ENCODE results near the gene FAM181A. TPM values are rescaled to one million over a fixed set of nuclear protein-coding genes. Genes with fewer than 3 reads are reported as not detected.

Gene FAM181A
- total RNA-seq, 1 donor from 2014 or later, result not detected

DNA sequence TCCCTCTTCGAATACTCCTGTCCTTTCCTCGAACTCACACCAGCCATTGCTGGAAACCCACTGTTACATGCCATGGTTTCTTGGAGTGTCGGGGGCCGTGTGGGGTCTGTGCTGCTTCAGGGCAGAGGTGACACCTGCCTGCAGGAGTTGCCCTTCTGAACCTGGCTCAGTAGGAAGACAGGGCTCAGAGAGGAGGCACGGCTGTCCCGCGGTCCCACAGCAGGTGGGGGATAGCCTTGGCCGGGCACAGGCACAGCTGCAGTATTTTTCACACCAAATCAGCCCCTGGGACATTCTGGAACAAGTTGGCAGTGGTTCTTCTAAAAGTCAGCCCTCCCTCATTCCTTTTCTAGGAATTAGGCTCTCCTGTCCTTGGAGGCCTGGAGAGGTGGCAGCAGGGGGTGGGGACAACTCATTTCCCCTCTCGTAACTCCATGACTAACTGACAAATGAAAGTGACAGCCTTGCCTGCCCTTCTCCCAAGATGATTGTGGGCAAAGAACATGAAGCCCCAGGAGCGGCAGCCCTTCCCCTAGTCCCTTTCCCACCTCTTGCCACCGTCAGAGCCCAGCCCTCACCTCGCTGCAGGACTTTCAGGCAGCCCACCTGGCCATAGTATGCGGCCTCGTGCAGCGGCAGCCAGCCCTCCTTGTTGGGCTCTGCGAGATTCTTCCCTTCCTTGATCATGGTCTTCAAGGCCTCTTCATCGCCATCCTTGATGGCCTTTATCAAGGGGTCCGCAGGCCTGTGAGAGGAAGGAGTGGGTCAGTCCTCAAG is 26.8 kb downstream of the FAM181A start:
- no peaks in the 10 kb centered on the region for H3K27me3 ChIP-seq (ENCODE audit: control insufficient read depth, insufficient read depth, low read length)
- TF ChIP-seq, protein P1, sequence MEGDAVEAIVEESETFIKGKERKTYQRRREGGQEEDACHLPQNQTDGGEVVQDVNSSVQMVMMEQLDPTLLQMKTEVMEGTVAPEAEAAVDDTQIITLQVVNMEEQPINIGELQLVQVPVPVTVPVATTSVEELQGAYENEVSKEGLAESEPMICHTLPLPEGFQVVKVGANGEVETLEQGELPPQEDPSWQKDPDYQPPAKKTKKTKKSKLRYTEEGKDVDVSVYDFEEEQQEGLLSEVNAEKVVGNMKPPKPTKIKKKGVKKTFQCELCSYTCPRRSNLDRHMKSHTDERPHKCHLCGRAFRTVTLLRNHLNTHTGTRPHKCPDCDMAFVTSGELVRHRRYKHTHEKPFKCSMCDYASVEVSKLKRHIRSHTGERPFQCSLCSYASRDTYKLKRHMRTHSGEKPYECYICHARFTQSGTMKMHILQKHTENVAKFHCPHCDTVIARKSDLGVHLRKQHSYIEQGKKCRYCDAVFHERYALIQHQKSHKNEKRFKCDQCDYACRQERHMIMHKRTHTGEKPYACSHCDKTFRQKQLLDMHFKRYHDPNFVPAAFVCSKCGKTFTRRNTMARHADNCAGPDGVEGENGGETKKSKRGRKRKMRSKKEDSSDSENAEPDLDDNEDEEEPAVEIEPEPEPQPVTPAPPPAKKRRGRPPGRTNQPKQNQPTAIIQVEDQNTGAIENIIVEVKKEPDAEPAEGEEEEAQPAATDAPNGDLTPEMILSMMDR (IDR thresholded peaks at IDR 0.05; ENCODE audit: insufficient read depth, low read length, poor library complexity, severe bottlenecking), result no peak
- no peak for DNase-seq (ENCODE audit: low read depth)
- no peak overlapping the region for H3K4me3 ChIP-seq (ENCODE audit: low read depth, low read length)
- no peaks in the 10 kb centered on the region for H3K36me3 ChIP-seq (ENCODE audit: control insufficient read depth, insufficient read depth, low read length)

DNA sequence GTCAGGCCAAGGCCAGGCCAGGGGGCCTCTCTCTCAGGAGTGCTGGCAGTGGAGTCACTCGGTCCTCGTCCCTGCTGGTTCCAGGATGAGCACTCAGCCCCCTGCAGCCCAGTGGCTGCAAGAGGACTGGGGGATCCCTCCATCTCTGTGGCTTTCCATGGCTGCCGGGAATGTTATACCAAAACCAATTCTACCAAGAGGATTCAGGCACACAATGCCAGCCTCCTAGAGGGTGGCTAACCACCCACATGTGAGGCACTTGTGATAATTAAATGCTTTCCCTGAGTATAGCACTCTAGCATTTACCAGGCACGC is 27.3 kb downstream of the FAM181A start:
- Histone ChIP-seq H3K4me3 (ENCODE audit: low read depth, low read length) (no peak overlapping the region), H3K27me3 (ENCODE audit: control insufficient read depth, insufficient read depth, low read length) (no peaks in the 10 kb centered on the region), H3K36me3 (ENCODE audit: control insufficient read depth, insufficient read depth, low read length) (no peaks in the 10 kb centered on the region)
- DNase-seq (ENCODE audit: low read depth), result no peak
- TF ChIP-seq, protein P1 (IDR thresholded peaks at IDR 0.05; ENCODE audit: insufficient read depth, low read length, poor library complexity, severe bottlenecking), result no peak

DNA sequence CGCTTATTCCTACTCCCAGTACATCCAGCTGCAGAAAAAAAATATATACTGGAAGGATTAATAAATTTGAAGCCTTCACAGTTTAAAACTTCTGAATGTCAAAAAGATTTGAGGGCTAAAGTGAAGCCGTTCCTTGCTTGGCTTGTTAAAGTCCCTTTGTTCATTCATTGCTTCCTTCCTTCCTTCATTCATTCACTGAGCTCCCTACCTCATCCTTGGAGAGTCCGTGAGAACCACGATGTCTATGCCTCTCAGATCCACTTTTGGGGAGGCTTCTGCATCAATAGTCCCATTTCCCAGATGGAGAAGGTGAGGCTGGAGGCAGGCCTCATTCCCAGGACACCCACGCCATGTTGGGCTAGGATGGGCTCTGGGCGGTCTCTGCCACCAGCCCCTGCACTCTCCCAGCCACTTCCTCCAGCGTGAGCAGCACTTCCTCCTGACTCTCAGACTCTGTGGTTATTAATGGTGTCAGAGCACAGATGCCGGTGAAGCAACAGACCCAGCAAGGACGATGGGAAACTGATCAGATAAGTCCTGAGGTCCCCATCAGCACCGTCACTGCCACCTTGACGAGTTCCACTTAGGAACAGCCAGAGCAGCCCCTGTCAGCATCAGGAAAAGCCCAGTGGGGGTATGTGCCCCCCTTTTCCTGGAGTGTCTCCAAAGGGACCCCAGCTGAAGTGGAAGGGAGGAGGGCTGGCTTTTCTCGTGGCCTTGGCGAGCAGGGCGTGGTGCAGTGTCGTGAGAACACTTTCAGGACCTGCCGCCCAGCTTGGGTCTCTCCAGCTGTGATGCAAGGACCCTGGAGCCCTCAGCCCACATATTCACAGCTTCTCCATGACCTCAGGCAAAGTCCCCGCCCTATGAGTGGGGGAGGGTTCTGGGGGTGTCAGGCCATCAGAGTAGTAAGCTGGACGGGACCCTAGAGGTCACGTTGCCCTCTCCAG is 28.0 kb downstream of the FAM181A start:
- TF ChIP-seq, protein P1 (IDR thresholded peaks at IDR 0.05; ENCODE audit: insufficient read depth, low read length, poor library complexity, severe bottlenecking), result no peak
- Histone ChIP-seq H3K4me3 (ENCODE audit: low read depth, low read length) (no peak overlapping the region), H3K36me3 (ENCODE audit: control insufficient read depth, insufficient read depth, low read length) (no peaks in the 10 kb centered on the region), H3K27me3 (ENCODE audit: control insufficient read depth, insufficient read depth, low read length) (no peaks in the 10 kb centered on the region)
- no peak for DNase-seq (ENCODE audit: low read depth)

DNA sequence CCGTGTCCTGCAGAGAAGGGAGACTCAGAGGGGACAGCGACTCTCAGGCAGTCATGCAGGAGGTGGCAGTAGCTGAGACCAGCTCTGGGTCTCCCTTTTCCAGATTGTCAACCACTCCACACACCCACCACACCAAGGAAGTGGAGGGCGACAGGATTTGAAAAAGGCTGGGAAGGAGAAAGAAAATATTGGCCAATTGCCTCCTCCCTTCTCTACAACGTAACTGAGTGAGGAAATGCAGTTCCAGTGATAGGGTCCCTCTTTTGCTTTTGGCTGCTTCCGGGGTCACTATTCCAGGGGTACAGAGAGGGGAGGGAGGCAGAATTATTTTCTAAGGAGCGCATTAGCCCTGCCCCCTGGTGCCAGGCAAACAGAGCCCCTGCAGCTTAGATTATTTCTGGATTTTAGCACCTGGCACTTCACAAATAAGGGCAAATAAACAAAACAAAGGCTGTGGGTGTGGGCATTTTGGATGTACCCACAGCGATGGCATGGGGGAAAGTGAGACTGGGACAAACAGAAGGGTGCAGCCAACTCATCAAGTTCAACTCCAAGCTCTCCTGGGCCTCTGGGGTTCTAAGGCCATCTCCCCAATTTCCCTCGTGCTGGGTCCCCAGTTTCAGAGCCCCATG is 28.8 kb downstream of the FAM181A start:
- TF ChIP-seq, protein P1 (IDR thresholded peaks at IDR 0.05; ENCODE audit: insufficient read depth, low read length, poor library complexity, severe bottlenecking), result no peak
- no peak for DNase-seq (ENCODE audit: low read depth)
- Histone ChIP-seq H3K27me3 (ENCODE audit: control insufficient read depth, insufficient read depth, low read length) (no peaks in the 10 kb centered on the region), H3K4me3 (ENCODE audit: low read depth, low read length) (no peak overlapping the region), H3K36me3 (ENCODE audit: control insufficient read depth, insufficient read depth, low read length) (no peaks in the 10 kb centered on the region)

DNA sequence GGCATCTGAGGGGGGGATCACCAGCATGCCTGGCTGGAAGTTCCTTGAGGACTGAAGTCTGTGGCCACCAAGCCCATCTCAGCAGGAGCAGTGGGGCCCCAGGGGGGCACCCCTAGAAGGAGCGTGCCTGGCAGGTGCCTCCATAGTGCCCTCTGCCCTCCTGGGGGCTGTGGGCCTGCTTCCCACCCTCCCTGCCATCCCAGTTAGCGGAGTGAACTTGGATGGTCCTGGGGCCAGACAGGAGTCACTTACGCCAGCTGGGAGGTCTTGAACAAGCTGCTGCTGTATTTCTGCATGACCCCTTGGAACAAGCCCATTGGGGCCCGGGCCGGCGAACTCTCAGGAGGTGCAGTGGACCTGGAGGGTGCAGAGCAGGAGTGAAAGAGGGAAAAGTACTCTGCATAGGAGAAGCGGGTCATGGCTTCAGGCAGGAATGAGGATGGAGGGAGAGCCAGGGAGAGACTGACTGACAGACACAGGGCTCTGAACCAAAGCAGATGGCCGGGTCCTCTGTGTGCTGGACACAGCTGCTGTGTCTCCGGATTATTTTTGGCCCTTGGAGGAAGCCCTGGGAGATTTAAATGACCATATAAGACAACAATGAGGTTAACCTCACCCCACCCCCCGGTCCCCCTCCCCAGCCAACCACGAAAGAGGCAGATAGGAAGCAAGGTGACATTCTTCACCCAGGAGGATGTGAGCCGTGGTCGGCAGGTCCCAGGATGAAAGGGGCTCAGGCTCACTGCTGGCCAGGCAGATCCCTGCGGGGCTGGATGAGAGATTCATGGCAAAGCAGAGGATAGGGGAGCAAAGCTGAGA is 29.6 kb downstream of the FAM181A start:
- no peak for DNase-seq (ENCODE audit: low read depth)
- TF ChIP-seq, protein P1 (IDR thresholded peaks at IDR 0.05; ENCODE audit: insufficient read depth, low read length, poor library complexity, severe bottlenecking), result no peak
- no peaks in the 10 kb centered on the region for H3K27me3 ChIP-seq (ENCODE audit: control insufficient read depth, insufficient read depth, low read length)
- no peaks in the 10 kb centered on the region for H3K36me3 ChIP-seq (ENCODE audit: control insufficient read depth, insufficient read depth, low read length)
- H3K4me3 ChIP-seq (ENCODE audit: low read depth, low read length), result no peak overlapping the region
